Muscle of leg (tissue), 11 donors: ENCODE results near the gene HBE1. TPM values are rescaled to one million over a fixed set of nuclear protein-coding genes. Genes with fewer than 3 reads are reported as not detected.
"Not testable (repeated sequence)": the region's sequence is repeated elsewhere in the genome, so short reads cannot be mapped to it uniquely, and the experiment has no call there.

Experiments
- DNase-seq: peaks from one replicate; pipeline ENCODE4 v3.0.0; 2013
- H3K27ac ChIP-seq: one replicate; pipeline ENCODE4 v1.5.1; 2013; ENCODE audit warnings: mild to moderate bottlenecking, low read length, control low read depth
- H3K27me3 ChIP-seq: one replicate; pipeline ENCODE4 v1.6.1; 2013; ENCODE audit warnings: low read length; ENCODE audit not compliant: control insufficient read depth, insufficient read depth
- H3K36me3 ChIP-seq: one replicate; pipeline ENCODE4 v1.6.1; 2013; ENCODE audit warnings: low read length; ENCODE audit not compliant: control insufficient read depth, insufficient read depth
- H3K4me1 ChIP-seq: one replicate; pipeline ENCODE4 v1.6.1; 2013; ENCODE audit warnings: low read length; ENCODE audit not compliant: control insufficient read depth, insufficient read depth
- H3K4me3 ChIP-seq: one replicate; pipeline ENCODE4 v1.5.1; 2013; ENCODE audit warnings: low read length, control low read depth
- H3K9me3 ChIP-seq: replicated peaks from 2 replicates; pipeline ENCODE4 v1.6.1; 2013; ENCODE audit warnings: low read depth, low read length; ENCODE audit not compliant: control insufficient read depth
- WGBS: methylation state at CpG from one replicate; pipeline ENCODE4 v1.1.5; 2013; ENCODE audit warnings: missing lambda C conversion rate; ENCODE audit not compliant: insufficient coverage; 5-methylcytosine and 5-hydroxymethylcytosine counted together
- polyA plus RNA-seq, 8 donors: library from polyadenylated mRNA; unstranded; fragments of 120-200 nt; gene quantifications; one replicate each; pipeline versions ENCODE4 v1.2.1 to v1.2.3, GENCODE V29; 2013; ENCODE audit warnings: inconsistent platforms in 1 of 8, low replicate concordance in 1 of 8; ENCODE audit not compliant: insufficient read length in 8 of 8, insufficient read depth in 1 of 8
- total RNA-seq: library from RNA; stranded (reverse); fragments of 120-200 nt; gene quantifications from one replicate; pipeline ENCODE4 v1.2.4, GENCODE V29; 2013

Gene HBE1
- total and polyA plus RNA-seq, 9 donors = 6.7 to 64.8 (median 17.1) TPM

DNA sequence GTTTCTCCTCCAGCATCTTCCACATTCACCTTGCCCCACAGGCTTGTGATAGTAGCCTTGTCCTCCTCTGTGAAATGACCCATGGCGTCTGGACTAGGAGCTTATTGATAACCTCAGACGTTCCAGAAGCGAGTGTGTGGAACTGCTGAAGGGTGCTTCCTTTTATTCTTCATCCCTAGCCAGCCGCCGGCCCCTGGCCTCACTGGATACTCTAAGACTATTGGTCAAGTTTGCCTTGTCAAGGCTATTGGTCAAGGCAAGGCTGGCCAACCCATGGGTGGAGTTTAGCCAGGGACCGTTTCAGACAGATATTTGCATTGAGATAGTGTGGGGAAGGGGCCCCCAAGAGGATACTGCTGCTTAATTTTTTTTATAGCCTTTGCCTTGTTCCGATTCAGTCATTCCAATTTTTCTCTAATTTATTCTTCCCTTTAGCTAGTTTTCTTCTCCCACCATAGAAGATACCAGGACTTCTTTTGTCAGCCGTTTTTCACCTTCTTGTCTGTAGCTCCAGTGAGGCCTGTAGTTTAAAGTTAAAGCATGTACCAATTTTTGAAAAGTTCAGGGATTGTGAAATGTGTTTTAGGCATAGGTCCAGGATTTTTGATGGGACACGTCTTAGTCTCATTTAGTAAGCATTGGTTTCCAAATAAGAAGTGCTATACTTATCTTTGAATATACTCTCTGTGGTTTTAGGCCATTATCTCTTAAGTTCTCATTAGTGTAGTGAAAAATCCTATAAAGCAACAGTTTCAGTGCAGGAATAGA lies 14.9 kb downstream of the HBE1 start, which contains the start of gene HBG2:
TSS of gene HBG2 (minus strand) at position 136 of the 768 bp plus-strand sequence. CDS start at position 83, 53 bp downstream.
- 60% methylated on average over 1 of the region's 9 CpGs for WGBS
- not testable (repeated sequence) for H3K9me3 ChIP-seq, DNase-seq, H3K4me1 ChIP-seq, H3K27me3 ChIP-seq, H3K4me3 ChIP-seq, H3K36me3 ChIP-seq, H3K27ac ChIP-seq

DNA sequence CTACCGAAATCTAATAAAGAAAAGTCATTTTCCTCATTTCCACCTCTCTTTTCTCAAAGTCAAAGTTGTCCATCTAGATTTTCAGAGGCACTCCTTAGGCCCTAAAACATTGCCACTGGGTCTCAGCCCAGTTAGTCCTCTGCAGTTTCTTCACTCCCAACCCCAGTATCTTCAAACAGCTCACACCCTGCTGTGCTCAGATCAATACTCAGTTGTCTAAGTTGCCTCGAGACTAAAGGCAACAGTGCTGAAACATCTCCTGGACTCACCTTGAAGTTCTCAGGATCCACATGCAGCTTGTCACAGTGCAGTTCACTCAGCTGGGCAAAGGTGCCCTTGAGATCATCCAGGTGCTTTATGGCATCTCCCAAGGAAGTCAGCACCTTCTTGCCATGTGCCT lies 15.7 kb downstream of the HBE1 start:
- H3K4me1 ChIP-seq, H3K27me3 ChIP-seq, H3K36me3 ChIP-seq, H3K27ac ChIP-seq, DNase-seq, H3K9me3 ChIP-seq, H3K4me3 ChIP-seq: not testable (repeated sequence)
- 57% methylated on average over 2 of the region's 2 CpGs for WGBS

DNA sequence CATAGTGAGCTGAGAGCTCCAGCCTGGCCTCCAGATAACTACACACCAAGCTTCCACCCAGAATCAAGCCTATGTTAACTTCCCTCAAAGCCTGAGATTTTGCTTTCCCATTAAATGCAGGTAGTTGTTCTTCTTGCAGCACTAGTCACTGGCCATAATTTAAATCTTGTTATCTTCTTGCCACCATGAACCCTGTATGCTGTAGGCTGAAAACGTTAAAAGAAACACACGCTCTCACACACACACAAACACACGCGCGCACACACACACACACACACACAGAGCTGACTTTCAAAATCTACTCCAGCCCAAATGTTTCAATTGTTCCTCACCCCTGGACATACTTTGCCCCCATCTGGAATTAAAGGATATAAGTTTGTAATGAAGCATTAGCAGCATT lies 16.3 kb downstream of the HBE1 start:
- WGBS = no CpG with 5 or more reads among the region's 5 CpGs
- not testable (repeated sequence) for H3K36me3 ChIP-seq, H3K27me3 ChIP-seq, DNase-seq, H3K4me1 ChIP-seq, H3K27ac ChIP-seq, H3K4me3 ChIP-seq, H3K9me3 ChIP-seq

GRCh38 chr11:5252919-5253265 lies 16.9 kb downstream of the HBE1 start:
- H3K27ac ChIP-seq = no peak overlapping the region
- H3K9me3 ChIP-seq = no peaks in the 10 kb centered on the region
- no peak for DNase-seq
- no peak overlapping the region for H3K4me3 ChIP-seq
- H3K4me1 ChIP-seq = no peaks in the 10 kb centered on the region
- no peaks in the 10 kb centered on the region for H3K36me3 ChIP-seq
- no peaks in the 10 kb centered on the region for H3K27me3 ChIP-seq
- no CpG with 5 or more reads among the region's 1 CpG for WGBS

DNA sequence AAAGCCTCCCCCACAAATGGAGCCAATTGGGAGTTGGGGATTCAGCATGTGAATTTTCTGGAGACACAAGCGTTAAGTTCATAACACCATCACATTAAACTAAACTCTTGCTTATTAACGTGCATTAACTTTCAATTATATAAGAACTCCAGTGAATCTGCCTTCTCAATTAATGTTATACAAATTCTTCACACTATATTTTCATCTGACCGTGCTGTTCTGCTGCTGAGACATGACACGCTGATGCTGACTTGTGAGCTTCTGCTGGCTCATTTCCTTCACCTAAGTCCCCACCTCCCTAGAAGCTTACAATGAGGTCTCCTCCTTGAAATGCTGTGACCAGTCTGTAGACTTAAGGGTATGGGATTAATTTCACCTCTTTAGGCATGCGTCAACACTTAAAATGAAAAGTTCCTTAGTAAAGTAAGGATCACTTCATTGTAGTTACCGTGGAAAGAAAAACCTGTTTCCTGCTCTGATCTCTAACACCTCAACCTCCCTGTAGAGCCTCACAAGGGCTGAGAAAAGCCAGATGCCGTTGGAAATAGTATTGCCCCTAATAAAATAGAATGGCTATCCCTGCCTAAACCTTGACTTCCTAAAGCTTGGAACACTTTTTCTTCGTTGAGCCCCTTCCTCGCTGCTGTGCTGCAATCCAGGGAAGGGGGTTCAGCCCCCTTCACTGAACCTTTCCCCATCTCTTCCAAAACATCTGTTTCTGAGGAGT lies 17.4 kb downstream of the HBE1 start:
- Histone ChIP-seq H3K4me3 (no peak overlapping the region), H3K27ac (no peak overlapping the region), H3K4me1 (no peaks in the 10 kb centered on the region), H3K9me3 (no peaks in the 10 kb centered on the region), H3K27me3 (no peaks in the 10 kb centered on the region), H3K36me3 (no peaks in the 10 kb centered on the region)
- DNase-seq = no peak
- 14% methylated on average over 4 of the region's 9 CpGs for WGBS

DNA sequence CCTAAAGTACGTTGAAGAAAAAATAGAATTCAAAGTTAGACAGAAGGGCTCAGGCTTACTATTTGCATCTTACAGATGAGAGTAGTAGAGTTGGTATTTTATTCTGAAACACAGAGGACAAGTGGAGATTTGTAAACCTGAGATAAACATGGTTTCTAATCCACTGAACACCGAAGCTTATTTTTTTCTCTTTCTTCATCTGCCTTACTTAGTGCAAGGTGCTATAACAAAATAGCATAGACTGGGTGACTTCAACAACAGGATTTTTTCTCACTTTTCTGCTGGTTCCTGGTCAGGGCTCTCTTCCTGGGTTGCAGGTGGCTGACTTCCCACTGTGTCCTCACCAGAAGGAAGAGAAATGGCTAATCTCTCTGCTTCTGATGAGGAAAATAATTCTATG lies 18.0 kb downstream of the HBE1 start:
- no peaks in the 10 kb centered on the region for H3K4me1 ChIP-seq
- WGBS = no CpG with 5 or more reads among the region's 2 CpGs
- H3K27ac ChIP-seq = no peak overlapping the region
- no peaks in the 10 kb centered on the region for H3K27me3 ChIP-seq
- no peaks in the 10 kb centered on the region for H3K9me3 ChIP-seq
- H3K36me3 ChIP-seq = no peaks in the 10 kb centered on the region
- no peak for DNase-seq
- H3K4me3 ChIP-seq = no peak overlapping the region

DNA sequence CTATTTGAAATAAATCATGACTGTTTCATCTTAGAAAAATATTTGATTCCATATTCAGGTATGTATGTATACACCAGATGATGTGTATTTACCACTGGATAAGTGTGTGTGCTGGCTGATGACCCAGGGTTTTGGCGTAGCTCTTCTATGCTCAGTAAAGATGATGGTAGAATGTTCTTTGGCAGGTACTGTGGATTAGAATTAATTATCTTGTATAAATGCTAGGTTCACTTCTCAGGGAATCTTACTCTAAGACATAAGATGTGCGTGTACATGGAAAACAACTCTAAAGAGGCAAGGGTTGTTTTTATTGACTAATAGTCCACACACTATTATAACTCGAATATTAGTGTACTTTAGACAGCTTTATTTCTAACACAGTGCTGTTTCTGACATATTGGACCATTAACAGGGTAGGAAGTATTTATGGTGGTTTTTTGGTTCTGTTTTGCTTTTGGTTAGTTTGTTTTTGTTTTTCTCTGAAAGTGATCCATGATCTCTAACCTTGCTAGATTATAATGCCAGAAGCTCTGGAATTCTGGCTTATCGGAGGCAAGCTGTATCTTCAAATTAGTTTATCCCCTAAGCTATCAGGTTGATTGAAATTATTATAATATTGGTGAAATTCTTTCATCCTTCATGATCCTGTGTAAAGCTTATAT lies 19.1 kb downstream of the HBE1 start:
- no peak overlapping the region for H3K27ac ChIP-seq
- H3K4me1 ChIP-seq = no peaks in the 10 kb centered on the region
- H3K4me3 ChIP-seq = no peak overlapping the region
- no peaks in the 10 kb centered on the region for H3K9me3 ChIP-seq
- no peaks in the 10 kb centered on the region for H3K36me3 ChIP-seq
- DNase-seq = no peak
- no CpG with 5 or more reads among the region's 4 CpGs for WGBS
- H3K27me3 ChIP-seq = no peaks in the 10 kb centered on the region

- H3K4me1 ChIP-seq, H3K27ac ChIP-seq, H3K27me3 ChIP-seq, DNase-seq, H3K9me3 ChIP-seq, H3K4me3 ChIP-seq, H3K36me3 ChIP-seq: not testable (repeated sequence)
- no CpG with 5 or more reads among the region's 9 CpGs for WGBS
Observed at GRCh38 chr11:5249807-5250396, 19.8 kb downstream of the HBE1 start, which contains the start of gene HBG1. Gene HBG1 (minus strand): TSS chr11:5249857. CDS start chr11:5249804, 53 bp downstream.

- WGBS = no CpG with 5 or more reads among the region's 7 CpGs
- not testable (repeated sequence) for H3K27me3 ChIP-seq, DNase-seq, H3K27ac ChIP-seq, H3K9me3 ChIP-seq, H3K36me3 ChIP-seq, H3K4me3 ChIP-seq, H3K4me1 ChIP-seq
Observed at GRCh38 chr11:5248498-5248897, 21.2 kb downstream of the HBE1 start.
